ENCODE data around the gene TRIM66.

TRIM66 gene

DNA sequence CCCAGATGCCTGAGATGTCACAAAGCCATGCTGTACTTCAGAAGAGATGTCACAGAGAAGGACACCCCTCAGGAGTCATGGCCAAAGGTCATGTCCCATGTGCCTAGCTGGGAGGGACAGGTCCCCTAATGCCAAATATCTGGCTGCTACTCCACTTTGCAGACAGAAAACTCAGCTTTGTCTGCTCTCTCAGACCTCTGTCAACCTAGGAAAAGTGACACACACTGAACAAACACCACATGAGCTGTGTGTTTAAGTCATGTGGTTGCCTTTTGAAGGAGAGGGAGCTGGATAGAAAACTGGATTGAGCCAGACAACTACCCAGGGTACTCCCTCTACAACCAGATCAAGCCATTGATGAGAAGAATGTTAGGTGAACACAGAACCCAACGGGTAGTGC is 3.5 kb downstream of the TRIM66 start:
- no peak for DNase-seq (ENCODE audit: low read depth in 1 of 2, low spot score in 1 of 2)
- H3K4me3 ChIP-seq (replicated peaks; ENCODE audit: insufficient read depth, low read length): no peak overlapping the region
- TF ChIP-seq SPI1 (IDR thresholded peaks at IDR 0.05; ENCODE audit: borderline replicate concordance, low read depth): no peak
- TF ChIP-seq, protein P1, sequence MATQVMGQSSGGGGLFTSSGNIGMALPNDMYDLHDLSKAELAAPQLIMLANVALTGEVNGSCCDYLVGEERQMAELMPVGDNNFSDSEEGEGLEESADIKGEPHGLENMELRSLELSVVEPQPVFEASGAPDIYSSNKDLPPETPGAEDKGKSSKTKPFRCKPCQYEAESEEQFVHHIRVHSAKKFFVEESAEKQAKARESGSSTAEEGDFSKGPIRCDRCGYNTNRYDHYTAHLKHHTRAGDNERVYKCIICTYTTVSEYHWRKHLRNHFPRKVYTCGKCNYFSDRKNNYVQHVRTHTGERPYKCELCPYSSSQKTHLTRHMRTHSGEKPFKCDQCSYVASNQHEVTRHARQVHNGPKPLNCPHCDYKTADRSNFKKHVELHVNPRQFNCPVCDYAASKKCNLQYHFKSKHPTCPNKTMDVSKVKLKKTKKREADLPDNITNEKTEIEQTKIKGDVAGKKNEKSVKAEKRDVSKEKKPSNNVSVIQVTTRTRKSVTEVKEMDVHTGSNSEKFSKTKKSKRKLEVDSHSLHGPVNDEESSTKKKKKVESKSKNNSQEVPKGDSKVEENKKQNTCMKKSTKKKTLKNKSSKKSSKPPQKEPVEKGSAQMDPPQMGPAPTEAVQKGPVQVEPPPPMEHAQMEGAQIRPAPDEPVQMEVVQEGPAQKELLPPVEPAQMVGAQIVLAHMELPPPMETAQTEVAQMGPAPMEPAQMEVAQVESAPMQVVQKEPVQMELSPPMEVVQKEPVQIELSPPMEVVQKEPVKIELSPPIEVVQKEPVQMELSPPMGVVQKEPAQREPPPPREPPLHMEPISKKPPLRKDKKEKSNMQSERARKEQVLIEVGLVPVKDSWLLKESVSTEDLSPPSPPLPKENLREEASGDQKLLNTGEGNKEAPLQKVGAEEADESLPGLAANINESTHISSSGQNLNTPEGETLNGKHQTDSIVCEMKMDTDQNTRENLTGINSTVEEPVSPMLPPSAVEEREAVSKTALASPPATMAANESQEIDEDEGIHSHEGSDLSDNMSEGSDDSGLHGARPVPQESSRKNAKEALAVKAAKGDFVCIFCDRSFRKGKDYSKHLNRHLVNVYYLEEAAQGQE (IDR thresholded peaks at IDR 0.05; ENCODE audit: insufficient replicate concordance, low read depth): no peak
- TF ChIP-seq, protein P2, sequence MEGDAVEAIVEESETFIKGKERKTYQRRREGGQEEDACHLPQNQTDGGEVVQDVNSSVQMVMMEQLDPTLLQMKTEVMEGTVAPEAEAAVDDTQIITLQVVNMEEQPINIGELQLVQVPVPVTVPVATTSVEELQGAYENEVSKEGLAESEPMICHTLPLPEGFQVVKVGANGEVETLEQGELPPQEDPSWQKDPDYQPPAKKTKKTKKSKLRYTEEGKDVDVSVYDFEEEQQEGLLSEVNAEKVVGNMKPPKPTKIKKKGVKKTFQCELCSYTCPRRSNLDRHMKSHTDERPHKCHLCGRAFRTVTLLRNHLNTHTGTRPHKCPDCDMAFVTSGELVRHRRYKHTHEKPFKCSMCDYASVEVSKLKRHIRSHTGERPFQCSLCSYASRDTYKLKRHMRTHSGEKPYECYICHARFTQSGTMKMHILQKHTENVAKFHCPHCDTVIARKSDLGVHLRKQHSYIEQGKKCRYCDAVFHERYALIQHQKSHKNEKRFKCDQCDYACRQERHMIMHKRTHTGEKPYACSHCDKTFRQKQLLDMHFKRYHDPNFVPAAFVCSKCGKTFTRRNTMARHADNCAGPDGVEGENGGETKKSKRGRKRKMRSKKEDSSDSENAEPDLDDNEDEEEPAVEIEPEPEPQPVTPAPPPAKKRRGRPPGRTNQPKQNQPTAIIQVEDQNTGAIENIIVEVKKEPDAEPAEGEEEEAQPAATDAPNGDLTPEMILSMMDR (IDR thresholded peaks at IDR 0.05; ENCODE audit: insufficient read depth, low read length): no peak
- TF ChIP-seq GABPA (IDR thresholded peaks at IDR 0.05; ENCODE audit: low read depth): no peak
- TF ChIP-seq POLR2AphosphoS5 (IDR thresholded peaks at IDR 0.05; ENCODE audit: low read depth): no peak
- no peaks in the 10 kb centered on the region for H3K27me3 ChIP-seq (ENCODE audit: insufficient read depth, poor library complexity, severe bottlenecking)
- no peak overlapping the region for H3K27ac ChIP-seq (replicated peaks)

DNA sequence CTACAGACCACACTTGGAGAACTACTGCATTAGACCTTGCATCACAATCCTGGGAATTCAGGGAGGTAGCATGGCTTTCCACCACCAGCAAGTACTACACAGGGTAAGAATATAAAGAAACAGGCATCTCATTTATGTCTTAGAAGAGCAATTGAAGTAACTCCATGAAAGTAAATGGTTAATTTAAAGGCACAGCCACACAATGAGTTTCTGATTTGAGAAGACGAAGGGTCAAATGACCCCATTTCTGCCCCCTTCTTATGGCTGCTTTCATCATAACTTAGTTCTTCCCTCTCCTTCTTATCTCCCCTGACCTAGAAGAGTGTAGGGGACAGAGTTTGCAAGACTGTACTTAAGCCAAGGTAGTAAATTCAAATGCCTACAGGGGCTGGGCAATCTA is 6.0 kb downstream of the TRIM66 start:
- TF ChIP-seq, protein P1 (IDR thresholded peaks at IDR 0.05; ENCODE audit: insufficient replicate concordance, low read depth): no peak
- Histone ChIP-seq H3K4me3 (replicated peaks; ENCODE audit: insufficient read depth, low read length) (no peak overlapping the region), H3K27ac (replicated peaks) (no peak overlapping the region), H3K27me3 (ENCODE audit: insufficient read depth, poor library complexity, severe bottlenecking) (no peaks in the 10 kb centered on the region)
- DNase-seq (ENCODE audit: low read depth in 1 of 2, low spot score in 1 of 2): no peak

DNA sequence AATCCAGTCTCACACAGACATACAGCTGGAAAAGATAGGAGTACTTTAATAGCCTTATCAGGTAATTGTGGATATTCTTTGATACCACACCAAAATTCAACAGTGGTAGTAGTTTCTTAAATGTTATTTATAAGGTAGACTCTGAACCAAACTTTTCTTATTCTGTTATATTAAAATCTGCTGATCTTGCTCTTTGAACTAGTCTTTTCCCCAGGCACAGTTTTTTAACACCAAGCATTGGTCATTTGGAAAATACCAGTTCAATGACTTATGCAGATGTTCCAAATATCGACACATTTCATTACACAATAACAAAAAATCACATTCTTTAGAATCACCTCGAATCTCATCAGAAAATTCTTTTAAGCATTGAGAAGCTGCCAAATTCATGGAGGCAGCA is 7.6 kb downstream of the TRIM66 start:
- Histone ChIP-seq H3K27ac (replicated peaks) (no peak overlapping the region), H3K4me3 (replicated peaks; ENCODE audit: insufficient read depth, low read length) (no peak overlapping the region), H3K27me3 (ENCODE audit: insufficient read depth, poor library complexity, severe bottlenecking) (no peaks in the 10 kb centered on the region)
- no peak for TF ChIP-seq GABPA (IDR thresholded peaks at IDR 0.05; ENCODE audit: low read depth)
- TF ChIP-seq, protein P2 (IDR thresholded peaks at IDR 0.05; ENCODE audit: insufficient read depth, low read length): no peak
- no peak for TF ChIP-seq POLR2AphosphoS5 (IDR thresholded peaks at IDR 0.05; ENCODE audit: low read depth)
- DNase-seq (ENCODE audit: low read depth in 1 of 2, low spot score in 1 of 2): no peak

DNA sequence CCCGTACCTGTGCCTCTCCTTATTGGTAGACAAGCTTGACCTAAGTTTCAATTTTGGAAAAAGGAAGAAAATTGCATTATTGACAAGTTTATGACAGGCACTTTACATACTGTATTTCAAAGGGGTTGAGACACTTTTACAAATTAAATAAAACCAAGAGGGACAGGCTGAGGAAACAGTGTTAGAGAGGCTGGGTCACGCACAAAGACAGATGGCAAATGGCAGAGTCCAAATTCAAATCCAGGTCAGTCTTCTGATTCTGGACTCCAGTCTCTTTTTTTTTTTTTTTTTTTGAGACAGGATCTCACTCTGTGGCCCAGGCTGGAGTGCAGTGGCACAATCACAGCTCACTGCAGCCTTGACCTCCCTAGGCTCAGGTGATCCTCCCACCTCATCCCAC is 10.1 kb downstream of the TRIM66 start:
- no peak for DNase-seq (ENCODE audit: low read depth in 1 of 2, low spot score in 1 of 2)
- Histone ChIP-seq H3K4me3 (replicated peaks; ENCODE audit: insufficient read depth, low read length) (no peak overlapping the region), H3K27me3 (ENCODE audit: insufficient read depth, poor library complexity, severe bottlenecking) (no peaks in the 10 kb centered on the region), H3K27ac (replicated peaks) (no peak overlapping the region)
- no peak for TF ChIP-seq SPI1 (IDR thresholded peaks at IDR 0.05; ENCODE audit: borderline replicate concordance, low read depth)
- no peak for TF ChIP-seq GABPA (IDR thresholded peaks at IDR 0.05; ENCODE audit: low read depth)
- TF ChIP-seq, protein P2 (IDR thresholded peaks at IDR 0.05; ENCODE audit: insufficient read depth, low read length): no peak
- TF ChIP-seq, protein P1 (IDR thresholded peaks at IDR 0.05; ENCODE audit: insufficient replicate concordance, low read depth): no peak
- no peak for TF ChIP-seq POLR2AphosphoS5 (IDR thresholded peaks at IDR 0.05; ENCODE audit: low read depth)

All from HL-60 (cell line).